ENCODE results near the gene HCLS1.

DNA sequence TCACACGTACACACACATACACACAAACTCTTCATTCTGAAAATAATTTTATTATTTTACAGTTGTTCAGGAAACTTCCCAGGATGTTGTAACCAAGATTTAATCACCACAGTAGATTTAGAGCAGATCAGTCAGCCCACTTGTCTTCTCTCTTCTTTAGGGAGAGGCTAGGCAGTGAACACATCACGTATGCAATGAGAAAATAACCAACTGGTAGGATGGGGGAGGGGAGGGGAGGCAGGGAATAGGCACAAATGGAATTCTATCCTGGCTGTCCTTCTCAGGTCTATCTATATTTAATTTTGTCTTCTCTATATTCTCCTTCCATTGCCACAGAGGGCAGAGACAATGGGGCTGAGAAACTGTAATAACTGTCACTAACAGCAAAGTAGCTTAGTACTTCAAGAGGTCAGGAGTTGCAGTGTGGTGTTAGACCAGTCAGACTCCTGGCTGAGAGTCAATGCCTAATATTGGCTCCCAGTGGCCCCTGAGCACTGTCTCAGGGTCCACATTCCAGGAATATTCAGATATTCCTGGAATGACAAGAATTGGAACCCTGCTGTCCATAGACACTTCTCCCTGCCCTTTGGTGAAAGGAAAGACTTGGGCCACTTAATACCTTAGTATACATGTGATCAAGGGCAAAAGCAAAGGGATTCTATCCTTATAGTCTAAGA is 2.6 kb upstream of the HCLS1 start:
- TF ChIP-seq CTCF (IDR thresholded peaks at IDR 0.05): no peak
- TF ChIP-seq POLR2A (IDR thresholded peaks at IDR 0.05): no peak

All from Peyer's patch (tissue), 4 donors.